ENCODE measurements around the gene DR1.
A peak's percentile ranks its signal among the peaks of the same experiment; 100 is the strongest.

Gene DR1

GRCh38 chr1:93345633-93346420, at the start of gene DR1:
Gene DR1, plus strand, starts transcription at chr1:93345907. Its CDS starts 739 bp downstream, at chr1:93346646.
- peak; percentile 84 for DNase-seq (ENCODE audit: extremely low read depth, low read depth)
- H3K4me3 ChIP-seq (replicated peaks; ENCODE audit: low read depth, low read length): peak within 1 kb of the TSS; percentile 82
- TF ChIP-seq, protein P1, sequence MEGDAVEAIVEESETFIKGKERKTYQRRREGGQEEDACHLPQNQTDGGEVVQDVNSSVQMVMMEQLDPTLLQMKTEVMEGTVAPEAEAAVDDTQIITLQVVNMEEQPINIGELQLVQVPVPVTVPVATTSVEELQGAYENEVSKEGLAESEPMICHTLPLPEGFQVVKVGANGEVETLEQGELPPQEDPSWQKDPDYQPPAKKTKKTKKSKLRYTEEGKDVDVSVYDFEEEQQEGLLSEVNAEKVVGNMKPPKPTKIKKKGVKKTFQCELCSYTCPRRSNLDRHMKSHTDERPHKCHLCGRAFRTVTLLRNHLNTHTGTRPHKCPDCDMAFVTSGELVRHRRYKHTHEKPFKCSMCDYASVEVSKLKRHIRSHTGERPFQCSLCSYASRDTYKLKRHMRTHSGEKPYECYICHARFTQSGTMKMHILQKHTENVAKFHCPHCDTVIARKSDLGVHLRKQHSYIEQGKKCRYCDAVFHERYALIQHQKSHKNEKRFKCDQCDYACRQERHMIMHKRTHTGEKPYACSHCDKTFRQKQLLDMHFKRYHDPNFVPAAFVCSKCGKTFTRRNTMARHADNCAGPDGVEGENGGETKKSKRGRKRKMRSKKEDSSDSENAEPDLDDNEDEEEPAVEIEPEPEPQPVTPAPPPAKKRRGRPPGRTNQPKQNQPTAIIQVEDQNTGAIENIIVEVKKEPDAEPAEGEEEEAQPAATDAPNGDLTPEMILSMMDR (IDR thresholded peaks at IDR 0.05; ENCODE audit: low read depth, low read length, missing control alignments): no peak

DNA sequence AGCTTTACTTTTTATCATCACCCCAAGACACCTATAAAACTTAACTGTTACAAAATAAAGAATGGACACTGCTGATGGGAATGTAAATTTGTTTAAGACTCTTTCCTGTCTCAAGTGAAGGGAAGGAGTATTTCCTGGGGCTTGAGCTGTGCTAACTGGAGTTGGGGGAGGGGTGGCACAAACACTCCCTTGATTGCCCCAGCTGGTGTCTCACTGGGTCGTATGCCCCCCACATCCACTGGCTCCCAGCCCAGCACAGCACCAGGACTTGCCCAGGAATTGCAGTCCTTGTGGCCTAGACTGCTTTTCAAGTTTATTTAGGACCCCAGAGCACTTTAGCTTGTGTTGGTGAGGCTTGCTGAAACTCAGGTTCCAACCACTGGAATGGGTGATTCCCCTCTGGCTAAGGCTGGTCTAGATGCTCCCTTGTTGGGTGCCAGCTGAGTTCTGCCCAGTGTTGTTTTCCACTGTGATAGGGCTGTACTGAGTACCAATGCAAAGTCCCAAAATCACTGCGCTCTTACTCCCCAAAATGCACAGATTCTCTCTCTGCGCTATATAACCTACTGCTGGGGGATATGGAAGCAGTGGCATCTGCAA, 49.1 kb upstream of the DR1 start:
- no peak overlapping the region for H3K4me3 ChIP-seq (replicated peaks; ENCODE audit: low read depth, low read length)
- TF ChIP-seq, protein P1 (IDR thresholded peaks at IDR 0.05; ENCODE audit: low read depth, low read length, missing control alignments): no peak
- no peak for DNase-seq (ENCODE audit: extremely low read depth, low read depth)

GRCh38 chr1:93301131-93301530, 44.6 kb upstream of the DR1 start:
- TF ChIP-seq, protein P1 (IDR thresholded peaks at IDR 0.05; ENCODE audit: low read depth, low read length, missing control alignments): no peak
- H3K4me3 ChIP-seq (replicated peaks; ENCODE audit: low read depth, low read length): no peak overlapping the region
- no peak for DNase-seq (ENCODE audit: extremely low read depth, low read depth)

DNA sequence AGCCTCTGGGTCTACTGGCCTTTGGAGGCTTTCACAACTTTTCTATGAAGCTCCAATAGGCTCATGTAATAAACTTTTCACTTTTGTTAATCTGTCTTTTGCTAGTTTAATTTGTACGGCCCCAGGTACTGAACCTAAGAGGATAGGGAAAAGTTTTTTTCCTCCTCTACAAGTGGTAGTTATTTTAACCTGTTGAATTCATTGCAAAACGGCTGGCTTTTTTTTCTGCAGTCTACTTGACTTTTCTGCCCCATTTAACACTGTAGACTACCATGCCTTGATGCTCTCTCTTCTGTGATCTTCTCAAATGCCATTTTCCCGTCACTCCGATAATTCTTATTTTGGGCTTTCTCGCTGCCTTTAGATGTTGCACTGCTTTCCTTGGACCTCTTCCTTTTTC, 43.6 kb upstream of the DR1 start:
- H3K4me3 ChIP-seq (replicated peaks; ENCODE audit: low read depth, low read length): no peak overlapping the region
- no peak for DNase-seq (ENCODE audit: extremely low read depth, low read depth)
- TF ChIP-seq, protein P1 (IDR thresholded peaks at IDR 0.05; ENCODE audit: low read depth, low read length, missing control alignments): no peak

DNA sequence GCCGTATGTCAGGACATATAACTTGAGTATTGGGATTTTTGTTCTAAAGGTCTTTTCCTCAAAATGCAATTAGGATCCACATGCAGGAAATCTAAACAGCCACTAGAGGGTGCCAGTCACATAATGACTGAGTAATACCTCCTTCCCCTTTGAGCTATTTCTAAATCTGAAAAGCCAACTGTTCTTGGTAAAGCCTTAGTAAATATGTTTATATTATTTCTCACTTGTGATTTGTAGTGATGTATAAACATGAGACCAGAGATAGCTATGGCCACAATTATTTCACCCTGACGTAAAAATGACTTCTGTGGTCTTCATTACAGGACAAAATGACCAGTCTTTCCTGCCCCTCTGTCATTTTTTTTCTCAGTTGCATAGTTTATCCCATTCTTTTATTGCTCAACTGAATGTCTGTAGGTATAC, 41.0 kb upstream of the DR1 start:
- H3K4me3 ChIP-seq (replicated peaks; ENCODE audit: low read depth, low read length): no peak overlapping the region
- peak; percentile 56 for DNase-seq (ENCODE audit: extremely low read depth, low read depth)
- TF ChIP-seq, protein P1 (IDR thresholded peaks at IDR 0.05; ENCODE audit: low read depth, low read length, missing control alignments): peak; percentile 70

- H3K4me3 ChIP-seq (replicated peaks; ENCODE audit: low read depth, low read length): no peak overlapping the region
- DNase-seq (ENCODE audit: extremely low read depth, low read depth): no peak
- TF ChIP-seq, protein P1 (IDR thresholded peaks at IDR 0.05; ENCODE audit: low read depth, low read length, missing control alignments): no peak
These were observed 38.8 kb upstream of the DR1 start for GRCh38 chr1:93306920-93307319.

Data from HFF-Myc (cell line).